GM23338 (cell line): ENCODE results near the gene TJAP1. TPM values are rescaled to one million over a fixed set of nuclear protein-coding genes. Genes with fewer than 3 reads are reported as not detected.

Source experiments
- ATAC-seq: fragments of 200-7000 bp; cut with Tn5 transposase; 3 replicates; pipeline ENCODE4 v1.9.1; 2020
- DNase-seq: peaks from one replicate; pipeline ENCODE4 v3.0.0-alpha.2; 2015; ENCODE audit warnings: low spot score
- H2AFZ ChIP-seq: fragments of 200-600 bp; sonication (generic); 2 replicates; pipeline ENCODE4 v1.8.0; 2016; ENCODE audit warnings: antibody characterized with exemption, mild to moderate bottlenecking, moderate library complexity
- H3F3A ChIP-seq: fragments of 200-600 bp; sonication (generic); replicated peaks from 2 replicates; pipeline ENCODE4 v1.8.0; 2017; ENCODE audit warnings: antibody characterized with exemption, mixed run types, low read depth
- H3K27ac ChIP-seq: fragments of 200-600 bp; sonication (generic); 2 replicates; pipeline ENCODE4 v1.6.1; 2016; ENCODE audit warnings: low read depth
- H3K27me3 ChIP-seq: fragments of 200-600 bp; sonication (generic); 2 replicates; pipeline ENCODE4 v1.8.0; 2016; ENCODE audit warnings: mild to moderate bottlenecking, mixed run types, moderate library complexity; ENCODE audit not compliant: insufficient read depth
- H3K36me3 ChIP-seq: fragments of 200-600 bp; sonication (generic); 2 replicates; pipeline ENCODE4 v1.8.0; 2016; ENCODE audit warnings: mild to moderate bottlenecking; ENCODE audit not compliant: insufficient read depth
- H3K4me1 ChIP-seq: fragments of 200-600 bp; sonication (generic); 2 replicates; pipeline ENCODE4 v1.8.0; 2016; ENCODE audit warnings: mild to moderate bottlenecking, moderate library complexity; ENCODE audit not compliant: insufficient read depth
- H3K4me2 ChIP-seq: fragments of 200-600 bp; sonication (generic); 2 replicates; pipeline ENCODE4 v1.7.1; 2017; ENCODE audit warnings: mixed run types
- H3K4me3 ChIP-seq: fragments of 200-600 bp; sonication (generic); 2 replicates; pipeline ENCODE4 v1.6.1; 2016; ENCODE audit warnings: mixed run types
- H3K79me2 ChIP-seq: fragments of 200-600 bp; sonication (generic); replicated peaks from 2 replicates; pipeline ENCODE4 v1.8.0; 2017; ENCODE audit warnings: mild to moderate bottlenecking; ENCODE audit not compliant: insufficient read depth
- H3K9me2 ChIP-seq: fragments of 200-600 bp; sonication (generic); 2 replicates; pipeline ENCODE4 v1.8.0; 2017; ENCODE audit not compliant: insufficient read depth
- H4K20me1 ChIP-seq: fragments of 200-600 bp; sonication (generic); replicated peaks from 2 replicates; pipeline ENCODE4 v1.8.0; 2017; ENCODE audit warnings: mild to moderate bottlenecking; ENCODE audit not compliant: insufficient read depth
- H3K27ac Mint-ChIP-seq: 2 replicates; pipeline ENCODE4 v1.8.0; 2020; ENCODE audit warnings: inconsistent platforms, mild to moderate bottlenecking, moderate library complexity, mixed read lengths
- H3K27me3 Mint-ChIP-seq: 3 replicates; pipeline ENCODE4 v1.8.0; 2022; ENCODE audit warnings: low read depth, mild to moderate bottlenecking, moderate library complexity, mixed read lengths, inconsistent platforms; ENCODE audit not compliant: insufficient read depth, poor library complexity
- H3K36me3 Mint-ChIP-seq: 3 replicates; pipeline ENCODE4 v1.8.0; 2021; ENCODE audit warnings: low read depth, mild to moderate bottlenecking, inconsistent platforms, moderate library complexity, mixed read lengths
- H3K4me1 Mint-ChIP-seq: 3 replicates; pipeline ENCODE4 v1.8.0; 2020; ENCODE audit warnings: mild to moderate bottlenecking, inconsistent platforms, mixed read lengths
- H3K4me3 Mint-ChIP-seq: 3 replicates; pipeline ENCODE4 v1.8.0; 2021; ENCODE audit warnings: moderate library complexity, mild to moderate bottlenecking, inconsistent platforms, mixed read lengths
- H3K9me3 Mint-ChIP-seq: 3 replicates; pipeline ENCODE4 v1.8.0; 2020; ENCODE audit warnings: moderate library complexity, mild to moderate bottlenecking, inconsistent platforms, mixed read lengths
- CREB1 ChIP-seq: fragments of 250-450 bp; sonication (Bioruptor Pico); IDR thresholded peaks from 2 replicates; pipeline ENCODE4 v1.5.0; 2020; ENCODE audit warnings: low read depth, mild to moderate bottlenecking, moderate library complexity
- CTCF ChIP-seq, 2 experiments: fragments of 200-600 bp in 1 of 2; sonication (generic) in 1 of 2; conservative IDR thresholded peaks; 2 replicates each; pipeline versions ENCODE4 v1.5.1 to v1.6.1; 2016 to 2017; ENCODE audit warnings: antibody characterized with exemption in 2 of 2, low read depth in 2 of 2, mild to moderate bottlenecking in 2 of 2, moderate library complexity in 1 of 2
- EZH2 ChIP-seq: fragments of 200-600 bp; sonication (generic); IDR thresholded peaks from one replicate; pipeline ENCODE4 v1.8.0; 2017; ENCODE audit warnings: antibody characterized with exemption, mild to moderate bottlenecking, low read depth; ENCODE audit not compliant: unreplicated experiment
- EZH2phosphoT487 ChIP-seq: fragments of 200-600 bp; sonication (generic); IDR thresholded peaks from one replicate; pipeline ENCODE4 v1.8.1; 2018; ENCODE audit warnings: antibody characterized with exemption; ENCODE audit not compliant: unreplicated experiment
- JUNB ChIP-seq: IDR thresholded peaks from one replicate; pipeline ENCODE4 v1.6.1; 2016; ENCODE audit warnings: antibody characterized with exemption; ENCODE audit not compliant: unreplicated experiment
- NANOG ChIP-seq: IDR thresholded peaks from 2 replicates; pipeline ENCODE4 v1.6.1; 2016; ENCODE audit warnings: antibody characterized with exemption, borderline replicate concordance
- POLR2AphosphoS5 ChIP-seq: IDR thresholded peaks from 2 replicates; pipeline ENCODE4 v1.6.1; 2016; ENCODE audit warnings: antibody characterized with exemption, low read depth
- STAT1 ChIP-seq: IDR thresholded peaks from one replicate; pipeline ENCODE4 v1.6.1; 2016; ENCODE audit warnings: antibody characterized with exemption; ENCODE audit not compliant: unreplicated experiment
- ZNF114 ChIP-seq: fragments of 250-450 bp; sonication (Bioruptor Pico); IDR thresholded peaks from 2 replicates; pipeline ENCODE4 v1.5.0; 2020; ENCODE audit warnings: mild to moderate bottlenecking, moderate library complexity
- ZNF331 ChIP-seq: fragments of 250-450 bp; sonication (Bioruptor Pico); IDR thresholded peaks from 2 replicates; pipeline ENCODE4 v1.5.0; 2020; ENCODE audit warnings: low read depth, mild to moderate bottlenecking, moderate library complexity
- ZNF462 ChIP-seq: fragments of 250-450 bp; sonication (Bioruptor Pico); IDR thresholded peaks from 2 replicates; pipeline ENCODE4 v1.5.0; 2020; ENCODE audit warnings: mild to moderate bottlenecking, moderate library complexity
- polyA plus RNA-seq: library from polyadenylated mRNA; unstranded; fragments of >200 nt; fragmentation: Nextera tagmentation; extraction: Ambion mirVana; gene quantifications from 2 replicates; pipeline ENCODE4 v1.2.1, GENCODE V29; 2016
- total RNA-seq: library from RNA; depleted of rRNA; stranded (reverse); fragments of >200 nt; shearing (Covaris generic); gene quantifications from 2 replicates; pipeline ENCODE4 v1.2.3, GENCODE V29; 2014
- TF ChIP-seq, protein P1 (sequence below): IDR thresholded peaks from one replicate; pipeline ENCODE4 v1.6.1; 2018; ENCODE audit warnings: antibody characterized with exemption; ENCODE audit not compliant: unreplicated experiment
- TF ChIP-seq, protein P2 (sequence below): IDR thresholded peaks from 2 replicates; pipeline ENCODE4 v1.6.1; 2016; ENCODE audit warnings: antibody characterized with exemption

The TJAP1 gene
- total and polyA plus RNA-seq, 2 experiments from 2014 or later: 17.6 to 34.3 TPM

GRCh38 chr6:43471399-43471798 is 6.0 kb upstream of the TJAP1 start:
- no peak overlapping the region for H3K27ac ChIP-seq
- H3K4me1 ChIP-seq: 0 out of 2 replicates have a peak, but pooled peaks cover under 1% of the 10 kb centered on the region
- no peak overlapping the region for H3K27ac Mint-ChIP-seq

More at GRCh38 chr6:43471399-43471798, 6.0 kb upstream of the TJAP1 start:
- Histone ChIP-seq H2AFZ (no peak overlapping the region), H4K20me1 (no peaks in the 10 kb centered on the region), H3K27me3 (no peaks in the 10 kb centered on the region), H3K9me2 (no peaks in the 10 kb centered on the region), H3K36me3 (no peaks in the 10 kb centered on the region), H3F3A (no peaks in the 10 kb centered on the region), H3K4me2 (no peak overlapping the region), H3K79me2 (no peaks in the 10 kb centered on the region), H3K4me3 (no peak overlapping the region)
- ATAC-seq (no peak), DNase-seq (no peak)
- H3K9me3 Mint-ChIP-seq: no peaks in the 10 kb centered on the region
- H3K4me1 Mint-ChIP-seq: peaks cover 5% of the 10 kb centered on the region
- no peaks in the 10 kb centered on the region for H3K36me3 Mint-ChIP-seq
- peaks cover 6% of the 10 kb centered on the region for H3K27me3 Mint-ChIP-seq
- TF ChIP-seq CTCF (conservative IDR thresholded peaks at IDR 0.05; ENCODE audit: low read depth in 2 of 2) (no peak), STAT1 (no peak), NANOG (no peak), CREB1 (no peak), ZNF114 (CRISPR knock-in tag) (no peak), ZNF331 (CRISPR knock-in tag) (no peak), JUNB (no peak), ZNF462 (CRISPR knock-in tag) (no peak), POLR2AphosphoS5 (no peak), EZH2 (no peak), EZH2phosphoT487 (no peak)
- TF ChIP-seq, protein P1, sequence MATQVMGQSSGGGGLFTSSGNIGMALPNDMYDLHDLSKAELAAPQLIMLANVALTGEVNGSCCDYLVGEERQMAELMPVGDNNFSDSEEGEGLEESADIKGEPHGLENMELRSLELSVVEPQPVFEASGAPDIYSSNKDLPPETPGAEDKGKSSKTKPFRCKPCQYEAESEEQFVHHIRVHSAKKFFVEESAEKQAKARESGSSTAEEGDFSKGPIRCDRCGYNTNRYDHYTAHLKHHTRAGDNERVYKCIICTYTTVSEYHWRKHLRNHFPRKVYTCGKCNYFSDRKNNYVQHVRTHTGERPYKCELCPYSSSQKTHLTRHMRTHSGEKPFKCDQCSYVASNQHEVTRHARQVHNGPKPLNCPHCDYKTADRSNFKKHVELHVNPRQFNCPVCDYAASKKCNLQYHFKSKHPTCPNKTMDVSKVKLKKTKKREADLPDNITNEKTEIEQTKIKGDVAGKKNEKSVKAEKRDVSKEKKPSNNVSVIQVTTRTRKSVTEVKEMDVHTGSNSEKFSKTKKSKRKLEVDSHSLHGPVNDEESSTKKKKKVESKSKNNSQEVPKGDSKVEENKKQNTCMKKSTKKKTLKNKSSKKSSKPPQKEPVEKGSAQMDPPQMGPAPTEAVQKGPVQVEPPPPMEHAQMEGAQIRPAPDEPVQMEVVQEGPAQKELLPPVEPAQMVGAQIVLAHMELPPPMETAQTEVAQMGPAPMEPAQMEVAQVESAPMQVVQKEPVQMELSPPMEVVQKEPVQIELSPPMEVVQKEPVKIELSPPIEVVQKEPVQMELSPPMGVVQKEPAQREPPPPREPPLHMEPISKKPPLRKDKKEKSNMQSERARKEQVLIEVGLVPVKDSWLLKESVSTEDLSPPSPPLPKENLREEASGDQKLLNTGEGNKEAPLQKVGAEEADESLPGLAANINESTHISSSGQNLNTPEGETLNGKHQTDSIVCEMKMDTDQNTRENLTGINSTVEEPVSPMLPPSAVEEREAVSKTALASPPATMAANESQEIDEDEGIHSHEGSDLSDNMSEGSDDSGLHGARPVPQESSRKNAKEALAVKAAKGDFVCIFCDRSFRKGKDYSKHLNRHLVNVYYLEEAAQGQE: no peak
- TF ChIP-seq, protein P2, sequence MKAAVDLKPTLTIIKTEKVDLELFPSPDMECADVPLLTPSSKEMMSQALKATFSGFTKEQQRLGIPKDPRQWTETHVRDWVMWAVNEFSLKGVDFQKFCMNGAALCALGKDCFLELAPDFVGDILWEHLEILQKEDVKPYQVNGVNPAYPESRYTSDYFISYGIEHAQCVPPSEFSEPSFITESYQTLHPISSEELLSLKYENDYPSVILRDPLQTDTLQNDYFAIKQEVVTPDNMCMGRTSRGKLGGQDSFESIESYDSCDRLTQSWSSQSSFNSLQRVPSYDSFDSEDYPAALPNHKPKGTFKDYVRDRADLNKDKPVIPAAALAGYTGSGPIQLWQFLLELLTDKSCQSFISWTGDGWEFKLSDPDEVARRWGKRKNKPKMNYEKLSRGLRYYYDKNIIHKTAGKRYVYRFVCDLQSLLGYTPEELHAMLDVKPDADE: no peak
- H3K4me3 Mint-ChIP-seq: no peak overlapping the region
